ENCODE data around the gene ORAI2. TPM values are rescaled to one million over a fixed set of nuclear protein-coding genes. Genes with fewer than 3 reads are reported as not detected.

Gene ORAI2
- total and polyA plus RNA-seq, 2 of the 4 experiments (the other 2 are of a cell fraction): 52.0 to 58.3 TPM

DNA sequence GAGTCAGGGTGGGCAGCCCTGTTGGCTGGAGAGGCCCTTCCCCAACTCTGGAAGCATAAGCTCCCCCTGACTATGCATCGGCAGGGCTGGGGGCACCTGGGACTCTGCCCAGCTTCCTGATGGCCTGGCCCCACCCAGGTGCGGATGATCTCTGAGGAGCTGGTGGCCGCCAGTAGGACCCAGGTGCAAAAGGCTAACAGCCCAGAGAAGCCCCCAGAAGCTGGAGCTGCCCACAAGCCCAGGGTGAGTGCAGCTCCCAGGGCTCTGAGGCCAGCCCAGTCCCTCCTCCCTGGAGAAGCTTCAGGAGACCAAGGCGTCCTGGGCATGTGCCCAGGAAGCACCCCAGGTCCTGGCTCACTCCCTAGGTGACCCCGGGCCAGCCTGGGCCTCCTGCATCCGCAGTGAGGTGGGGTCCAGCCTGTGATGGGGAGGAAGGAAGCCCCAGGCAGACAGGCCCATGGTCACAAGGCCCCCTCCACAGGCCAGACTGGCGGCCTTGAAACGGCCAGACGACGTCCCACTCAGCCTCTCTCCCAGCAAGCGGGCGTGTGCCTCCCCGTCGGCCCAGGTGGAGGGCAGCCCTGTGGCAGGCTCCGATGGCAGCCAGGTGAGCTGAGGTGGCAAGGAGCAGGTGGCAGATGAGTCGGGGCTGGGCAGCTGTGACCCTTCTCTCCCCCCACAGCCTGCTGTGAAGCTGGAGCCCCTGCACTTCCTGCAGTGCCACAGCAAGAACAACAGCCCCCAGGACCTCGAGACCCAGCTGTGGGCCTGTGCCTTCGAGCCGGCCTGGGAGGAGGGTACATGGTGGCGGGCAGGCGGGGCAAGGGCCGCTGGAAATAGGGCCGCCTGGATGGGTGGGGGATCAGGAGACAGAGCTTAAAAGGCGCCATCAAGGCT lies 34.5 kb downstream of the ORAI2 start:
- H3K14ac ChIP-seq (replicated peaks; ENCODE audit: low read depth, low read length): no peak overlapping the region
- H2BK15ac ChIP-seq (ENCODE audit: low read depth, low read length): no peak overlapping the region
- H3K9ac ChIP-seq (ENCODE audit: low read depth, low read length): no peak overlapping the region
- no peak overlapping the region for H3K4me3 ChIP-seq (ENCODE audit: insufficient read depth, low read depth, low read length)
- 0 out of 2 replicates have a peak overlapping the region, but pooled peaks have one; percentile 47 for H2AK5ac ChIP-seq (ENCODE audit: low read depth, low read length)
- dilution Hi-C loops (cut with HindIII; ENCODE audit: low sequenced_read_pairs, unreplicated experiment) (no loop called here), in situ Hi-C loops (cut with MboI; ENCODE audit: low sequenced_read_pairs) (no loop called here), intact Hi-C loops (cut with micrococcal nuclease) (no loop called here)
- no peak overlapping the region for H3K4ac ChIP-seq (ENCODE audit: low read depth, low read length)
- H3K27ac ChIP-seq (ENCODE audit: insufficient read depth, low read length): no peak overlapping the region
- no peak overlapping the region for H2BK5ac ChIP-seq (ENCODE audit: low read depth, low read length, poor library complexity, severe bottlenecking)
- peaks cover 14% of the 10 kb centered on the region for H3K9me1 ChIP-seq (ENCODE audit: insufficient read depth, low read length)
- H4K20me1 ChIP-seq (ENCODE audit: insufficient read depth, low read length): peaks cover 11% of the 10 kb centered on the region
- ATAC-seq (ENCODE audit: low read depth): no peak
- no peak overlapping the region for H2AK9ac ChIP-seq (replicated peaks; ENCODE audit: low read depth, low read length, poor library complexity)
- no TSS peak for BruUV-seq (replicated peaks)
- peaks cover 30% of the 10 kb centered on the region for H3K36me3 ChIP-seq (ENCODE audit: control insufficient read depth, insufficient read depth, low read length)
- no peak overlapping the region for H3K56ac ChIP-seq (ENCODE audit: extremely low read depth, insufficient read depth, low read length)
- peaks cover 21 to 47% of the 10 kb centered on the region in 2 experiments for H3K79me1 ChIP-seq (ENCODE audit: low read depth in 1 of 2, low read length in 2 of 2)
- H2AFZ ChIP-seq (replicated peaks; ENCODE audit: low read length, poor library complexity): no peak overlapping the region
- H3K4me2 ChIP-seq (ENCODE audit: low read depth, low read length): no peak overlapping the region
- ChIA-PET POLR2A (ENCODE audit: unreplicated experiment) (no interaction called here), CTCF (interaction anchor here (0.6 to 1.3 kb wide), 4 partner anchors 10 to 1626 kb away, joined by 3 to 7 read pairs (median 5); no protein-coding TSS in a partner anchor)
- H2BK20ac ChIP-seq (ENCODE audit: low read depth, low read length): no peak overlapping the region
- H3K4me1 ChIP-seq (ENCODE audit: control insufficient read depth, insufficient read depth, low read length): peaks cover 6% of the 10 kb centered on the region
- WGBS, 2 experiments (ENCODE audit: extremely low coverage in 2 of 2, insufficient read length in 1 of 2): 100% methylated on average over 6 of the region's 24 CpGs; no CpG with 5 or more reads in 1 of the 2 experiments
- H2BK120ac ChIP-seq (ENCODE audit: low read depth, low read length): no peak overlapping the region
- H3K9me3 ChIP-seq (ENCODE audit: control insufficient read depth, insufficient read depth, low read length): no peaks in the 10 kb centered on the region
- no peak overlapping the region for H3K23ac ChIP-seq (ENCODE audit: low read depth, low read length)
- DNase-seq: no peak
- H4K91ac ChIP-seq (ENCODE audit: insufficient read depth, low read depth, low read length): no peak overlapping the region
- no peak overlapping the region for H3K18ac ChIP-seq (ENCODE audit: low read depth, low read length)
- no peak overlapping the region for H4K5ac ChIP-seq (ENCODE audit: low read depth, low read length)
- no peak overlapping the region for H4K8ac ChIP-seq (ENCODE audit: low read depth in 2 of 2, low read length in 2 of 2)
- H3K27me3 ChIP-seq (ENCODE audit: control insufficient read depth, insufficient read depth, low read length): no peaks in the 10 kb centered on the region
- TF ChIP-seq CEBPB (IDR thresholded peaks at IDR 0.05; ENCODE audit: low read depth, low read length): no peak
- TF ChIP-seq BHLHE40 (IDR thresholded peaks at IDR 0.05; ENCODE audit: low read depth, low read length): no peak
- no peak for TF ChIP-seq POLR2A (IDR thresholded peaks at IDR 0.05; ENCODE audit: low read depth, low read length)
- no peak for TF ChIP-seq MAFK (IDR thresholded peaks at IDR 0.05; ENCODE audit: low read depth, low read length)
- TF ChIP-seq, protein P1, sequence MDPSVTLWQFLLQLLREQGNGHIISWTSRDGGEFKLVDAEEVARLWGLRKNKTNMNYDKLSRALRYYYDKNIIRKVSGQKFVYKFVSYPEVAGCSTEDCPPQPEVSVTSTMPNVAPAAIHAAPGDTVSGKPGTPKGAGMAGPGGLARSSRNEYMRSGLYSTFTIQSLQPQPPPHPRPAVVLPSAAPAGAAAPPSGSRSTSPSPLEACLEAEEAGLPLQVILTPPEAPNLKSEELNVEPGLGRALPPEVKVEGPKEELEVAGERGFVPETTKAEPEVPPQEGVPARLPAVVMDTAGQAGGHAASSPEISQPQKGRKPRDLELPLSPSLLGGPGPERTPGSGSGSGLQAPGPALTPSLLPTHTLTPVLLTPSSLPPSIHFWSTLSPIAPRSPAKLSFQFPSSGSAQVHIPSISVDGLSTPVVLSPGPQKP (IDR thresholded peaks at IDR 0.05; ENCODE audit: borderline replicate concordance, low read depth, low read length): no peak
- no peak for TF ChIP-seq CHD1 (IDR thresholded peaks at IDR 0.05; ENCODE audit: low read depth, low read length)
- no peak for TF ChIP-seq MAZ (IDR thresholded peaks at IDR 0.05; ENCODE audit: borderline replicate concordance, low read depth, low read length)
- TF ChIP-seq, protein P2, sequence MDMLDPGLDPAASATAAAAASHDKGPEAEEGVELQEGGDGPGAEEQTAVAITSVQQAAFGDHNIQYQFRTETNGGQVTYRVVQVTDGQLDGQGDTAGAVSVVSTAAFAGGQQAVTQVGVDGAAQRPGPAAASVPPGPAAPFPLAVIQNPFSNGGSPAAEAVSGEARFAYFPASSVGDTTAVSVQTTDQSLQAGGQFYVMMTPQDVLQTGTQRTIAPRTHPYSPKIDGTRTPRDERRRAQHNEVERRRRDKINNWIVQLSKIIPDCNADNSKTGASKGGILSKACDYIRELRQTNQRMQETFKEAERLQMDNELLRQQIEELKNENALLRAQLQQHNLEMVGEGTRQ (IDR thresholded peaks at IDR 0.05; ENCODE audit: low read depth, low read length): no peak
- no peak for TF ChIP-seq NFE2L2 (IDR thresholded peaks at IDR 0.05; ENCODE audit: low read depth, low read length)
- TF ChIP-seq RAD21 (IDR thresholded peaks at IDR 0.05; ENCODE audit: low read length): no peak
- TF ChIP-seq MXI1 (IDR thresholded peaks at IDR 0.05; ENCODE audit: borderline replicate concordance, low read depth, low read length): no peak
- TF ChIP-seq, protein P3, sequence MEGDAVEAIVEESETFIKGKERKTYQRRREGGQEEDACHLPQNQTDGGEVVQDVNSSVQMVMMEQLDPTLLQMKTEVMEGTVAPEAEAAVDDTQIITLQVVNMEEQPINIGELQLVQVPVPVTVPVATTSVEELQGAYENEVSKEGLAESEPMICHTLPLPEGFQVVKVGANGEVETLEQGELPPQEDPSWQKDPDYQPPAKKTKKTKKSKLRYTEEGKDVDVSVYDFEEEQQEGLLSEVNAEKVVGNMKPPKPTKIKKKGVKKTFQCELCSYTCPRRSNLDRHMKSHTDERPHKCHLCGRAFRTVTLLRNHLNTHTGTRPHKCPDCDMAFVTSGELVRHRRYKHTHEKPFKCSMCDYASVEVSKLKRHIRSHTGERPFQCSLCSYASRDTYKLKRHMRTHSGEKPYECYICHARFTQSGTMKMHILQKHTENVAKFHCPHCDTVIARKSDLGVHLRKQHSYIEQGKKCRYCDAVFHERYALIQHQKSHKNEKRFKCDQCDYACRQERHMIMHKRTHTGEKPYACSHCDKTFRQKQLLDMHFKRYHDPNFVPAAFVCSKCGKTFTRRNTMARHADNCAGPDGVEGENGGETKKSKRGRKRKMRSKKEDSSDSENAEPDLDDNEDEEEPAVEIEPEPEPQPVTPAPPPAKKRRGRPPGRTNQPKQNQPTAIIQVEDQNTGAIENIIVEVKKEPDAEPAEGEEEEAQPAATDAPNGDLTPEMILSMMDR (conservative IDR thresholded peaks at IDR 0.05; ENCODE audit: low read depth, low read length): no peak
- no peak for TF ChIP-seq RFX5 (IDR thresholded peaks at IDR 0.05; ENCODE audit: low read depth, low read length)
- TF ChIP-seq SMC3 (IDR thresholded peaks at IDR 0.05; ENCODE audit: low read depth, low read length): no peak

Data from IMR-90 (cell line).